Activated CD4-positive, alpha-beta T cell treated with anti-CD3 and anti-CD28 coated beads, Interleukin-2, amount 10 ng/mL, durations not matched to agents 7 days and 5 days (primary cell): ENCODE results near the gene VAV2. TPM values are rescaled to one million over a fixed set of nuclear protein-coding genes. Genes with fewer than 3 reads are reported as not detected.

Experiments
- CTCF ChIA-PET: fragments of 350-600 bp; sonication (Branson Sonifier 250); formaldehyde crosslinking; loops from one replicate; lab custom pipeline; 2021; ENCODE audit warnings: antibody characterized with exemption; lab: Charles Lee
- POLR2A ChIA-PET: fragments of 350-600 bp; sonication (Branson Sonifier 250); formaldehyde crosslinking; loops from one replicate; lab custom pipeline; 2021; ENCODE audit warnings: antibody characterized with exemption; lab: Charles Lee
- DNase-seq: peaks from one replicate; pipeline ENCODE4 v3.0.0-alpha.2; 2020
- H3K27ac Mint-ChIP-seq: one replicate; pipeline ENCODE4 v1.8.0; 2021; ENCODE audit warnings: mild to moderate bottlenecking, moderate library complexity, mixed read lengths
- H3K27me3 Mint-ChIP-seq: one replicate; pipeline ENCODE4 v1.8.0; 2021; ENCODE audit warnings: mixed read lengths
- H3K36me3 Mint-ChIP-seq: one replicate; pipeline ENCODE4 v1.8.0; 2021; ENCODE audit warnings: low read depth, mixed read lengths
- H3K4me1 Mint-ChIP-seq: one replicate; pipeline ENCODE4 v1.8.0; 2021; ENCODE audit warnings: mixed read lengths
- H3K4me3 Mint-ChIP-seq: one replicate; pipeline ENCODE4 v1.8.0; 2021; ENCODE audit warnings: mild to moderate bottlenecking, moderate library complexity, mixed read lengths
- H3K9me3 Mint-ChIP-seq: one replicate; pipeline ENCODE4 v1.8.0; 2021; ENCODE audit warnings: mixed read lengths
- total RNA-seq, 2 experiments: library from RNA; stranded (reverse); gene quantifications; one replicate each; pipeline ENCODE4 v1.2.3, GENCODE V29; 2021

The VAV2 gene, protein sequence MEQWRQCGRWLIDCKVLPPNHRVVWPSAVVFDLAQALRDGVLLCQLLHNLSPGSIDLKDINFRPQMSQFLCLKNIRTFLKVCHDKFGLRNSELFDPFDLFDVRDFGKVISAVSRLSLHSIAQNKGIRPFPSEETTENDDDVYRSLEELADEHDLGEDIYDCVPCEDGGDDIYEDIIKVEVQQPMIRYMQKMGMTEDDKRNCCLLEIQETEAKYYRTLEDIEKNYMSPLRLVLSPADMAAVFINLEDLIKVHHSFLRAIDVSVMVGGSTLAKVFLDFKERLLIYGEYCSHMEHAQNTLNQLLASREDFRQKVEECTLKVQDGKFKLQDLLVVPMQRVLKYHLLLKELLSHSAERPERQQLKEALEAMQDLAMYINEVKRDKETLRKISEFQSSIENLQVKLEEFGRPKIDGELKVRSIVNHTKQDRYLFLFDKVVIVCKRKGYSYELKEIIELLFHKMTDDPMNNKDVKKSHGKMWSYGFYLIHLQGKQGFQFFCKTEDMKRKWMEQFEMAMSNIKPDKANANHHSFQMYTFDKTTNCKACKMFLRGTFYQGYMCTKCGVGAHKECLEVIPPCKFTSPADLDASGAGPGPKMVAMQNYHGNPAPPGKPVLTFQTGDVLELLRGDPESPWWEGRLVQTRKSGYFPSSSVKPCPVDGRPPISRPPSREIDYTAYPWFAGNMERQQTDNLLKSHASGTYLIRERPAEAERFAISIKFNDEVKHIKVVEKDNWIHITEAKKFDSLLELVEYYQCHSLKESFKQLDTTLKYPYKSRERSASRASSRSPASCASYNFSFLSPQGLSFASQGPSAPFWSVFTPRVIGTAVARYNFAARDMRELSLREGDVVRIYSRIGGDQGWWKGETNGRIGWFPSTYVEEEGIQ
- total RNA-seq: 1 to 10 TPM; 6.2 TPM

DNA sequence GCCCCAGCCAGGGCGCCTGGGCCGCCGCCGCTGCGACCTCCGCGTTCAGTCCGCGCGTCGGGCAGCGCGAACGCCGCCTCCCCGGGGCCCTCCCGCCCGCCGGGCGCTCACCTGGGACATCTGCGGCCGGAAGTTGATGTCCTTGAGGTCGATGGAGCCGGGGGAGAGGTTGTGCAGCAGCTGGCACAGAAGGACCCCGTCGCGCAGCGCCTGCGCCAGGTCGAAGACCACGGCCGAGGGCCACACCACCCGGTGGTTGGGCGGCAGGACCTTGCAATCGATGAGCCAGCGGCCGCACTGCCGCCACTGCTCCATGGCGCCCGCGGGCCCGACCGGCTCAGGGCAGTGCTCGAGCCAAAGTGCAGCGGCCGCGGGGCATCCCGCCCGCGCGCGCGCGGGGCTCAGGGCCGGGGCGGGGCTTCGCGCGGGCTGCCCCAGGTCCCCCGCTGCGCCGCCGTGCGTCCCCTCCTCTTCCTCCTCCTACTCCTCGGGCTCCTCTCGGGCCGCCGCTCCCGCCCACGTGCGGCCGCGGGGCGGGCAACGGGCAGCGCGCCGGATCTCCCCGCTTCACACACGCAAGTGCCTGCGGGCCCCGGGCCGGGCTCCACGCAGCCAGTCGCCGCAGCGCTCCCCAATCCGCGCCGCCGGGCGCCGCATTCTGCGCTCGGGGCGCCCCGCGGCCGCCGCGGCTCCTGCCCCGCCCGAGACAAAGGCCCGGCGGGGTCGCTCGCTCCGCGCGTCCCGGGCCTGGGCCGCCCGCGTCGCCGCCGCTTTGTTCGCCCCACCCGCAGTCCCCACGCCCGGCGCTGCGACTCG is at the start of gene VAV2:
VAV2 (minus strand) TSS at position 361 of the 816 bp plus-strand sequence; CDS start at position 315, 46 bp downstream.
- Mint-ChIP-seq H3K9me3 (no peaks in the 10 kb centered on the region), H3K36me3 (no peaks in the 10 kb centered on the region), H3K27me3 (peaks cover 17% of the 10 kb centered on the region), H3K27ac (peak within 1 kb of the TSS; percentile 54), H3K4me3 (peak within 1 kb of the TSS; percentile 65), H3K4me1 (peaks cover 2% of the 10 kb centered on the region)
- POLR2A ChIA-PET: no interaction called here
- DNase-seq: peak; percentile 38
- CTCF ChIA-PET: no interaction called here

DNA sequence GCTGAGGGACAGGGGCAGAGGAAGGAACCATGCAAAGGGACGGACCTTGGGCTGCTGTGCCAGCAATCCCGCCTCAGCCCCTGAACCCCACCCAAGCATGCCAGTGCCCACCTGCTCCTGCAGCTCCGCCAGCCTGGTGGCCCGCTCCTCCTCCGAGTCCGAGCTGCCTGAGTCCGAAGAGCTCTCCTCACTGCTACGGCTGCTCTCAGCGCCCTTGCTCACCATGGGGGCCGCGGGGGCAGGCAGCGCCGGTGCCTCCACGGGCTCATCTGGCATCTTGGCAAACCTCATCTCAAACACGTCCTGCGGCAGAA is 49.5 kb upstream of the VAV2 start:
- ChIA-PET CTCF (no interaction called here), POLR2A (no interaction called here)
- Mint-ChIP-seq H3K27ac (no peak overlapping the region), H3K27me3 (no peaks in the 10 kb centered on the region), H3K9me3 (peaks cover 3% of the 10 kb centered on the region), H3K4me3 (no peak overlapping the region), H3K36me3 (peaks cover 38% of the 10 kb centered on the region), H3K4me1 (no peaks in the 10 kb centered on the region)
- no peak for DNase-seq

DNA sequence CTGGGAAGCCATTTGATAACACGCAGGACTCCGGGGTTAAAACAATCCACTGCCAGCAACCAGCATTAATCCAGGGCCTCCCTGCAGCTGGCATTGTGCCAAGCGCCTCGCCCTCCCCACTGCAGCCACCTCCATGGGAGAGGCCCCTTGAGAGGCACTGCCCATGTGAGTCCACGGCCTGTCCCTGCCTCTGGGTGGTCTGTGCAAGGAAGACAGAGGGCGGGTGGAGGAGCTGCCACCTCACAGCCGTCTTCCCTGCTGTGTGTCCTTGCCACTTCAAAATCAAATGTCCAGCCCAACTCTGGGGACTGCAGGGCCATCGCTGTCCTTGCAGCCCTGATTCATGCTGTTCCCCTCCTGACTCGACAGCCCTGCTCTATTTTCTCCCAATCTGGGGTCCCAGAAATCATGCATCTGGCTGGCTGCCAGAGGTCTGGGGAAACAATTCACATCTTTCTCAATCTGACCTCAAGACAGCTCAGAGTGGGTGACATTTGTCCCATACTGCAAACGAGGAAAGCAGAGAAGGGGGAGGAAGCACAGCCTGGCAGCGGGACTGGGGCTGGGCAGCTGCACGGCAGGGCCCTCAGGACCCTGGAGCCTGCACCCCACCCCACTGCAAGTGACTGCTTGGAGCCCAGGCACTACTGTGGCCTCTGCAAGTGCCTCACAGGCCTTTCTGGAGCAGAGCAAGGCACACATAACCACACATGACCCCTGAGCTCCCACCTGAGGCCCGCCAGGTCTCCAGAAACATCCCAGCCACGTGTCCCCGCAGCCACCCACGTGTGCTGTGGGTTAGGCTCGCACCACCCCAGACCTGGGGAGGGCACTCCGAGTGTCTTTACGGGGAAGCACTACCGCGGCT is 48.9 kb upstream of the VAV2 start:
- H3K27ac Mint-ChIP-seq: no peak overlapping the region
- CTCF ChIA-PET: no interaction called here
- POLR2A ChIA-PET: no interaction called here

DNA sequence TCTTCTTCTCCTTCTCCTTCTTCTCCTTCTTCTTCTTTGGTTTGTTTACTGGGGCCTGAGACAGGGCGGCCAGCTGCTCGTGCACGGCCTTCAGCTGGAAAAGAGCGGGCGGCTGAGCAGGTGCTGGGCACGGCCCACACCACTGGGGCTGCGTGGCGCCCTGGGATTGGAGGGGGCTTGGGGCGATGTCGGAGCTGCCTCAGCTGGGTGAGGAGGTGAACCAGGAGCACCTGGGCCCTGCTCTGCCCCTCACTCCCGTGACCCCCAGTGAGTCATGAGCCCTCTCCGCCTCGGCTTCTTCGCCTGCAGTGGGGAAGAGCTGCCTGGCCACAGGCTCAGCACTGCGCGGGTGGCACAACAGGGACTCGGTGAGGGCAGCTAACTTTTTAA is 48.0 kb upstream of the VAV2 start:
- POLR2A ChIA-PET: no interaction called here
- CTCF ChIA-PET: interaction anchor here (0.6 kb wide), 1 partner anchor 1154 kb away, joined by 3 read pairs; no protein-coding TSS in a partner anchor

More for the DNA sequence above, 48.9 kb upstream of the VAV2 start:
- H3K9me3 Mint-ChIP-seq: peaks cover 3% of the 10 kb centered on the region
- H3K4me3 Mint-ChIP-seq: no peak overlapping the region
- no peaks in the 10 kb centered on the region for H3K27me3 Mint-ChIP-seq
- H3K36me3 Mint-ChIP-seq: peaks cover 43% of the 10 kb centered on the region
- DNase-seq: no peak
- no peaks in the 10 kb centered on the region for H3K4me1 Mint-ChIP-seq

DNA sequence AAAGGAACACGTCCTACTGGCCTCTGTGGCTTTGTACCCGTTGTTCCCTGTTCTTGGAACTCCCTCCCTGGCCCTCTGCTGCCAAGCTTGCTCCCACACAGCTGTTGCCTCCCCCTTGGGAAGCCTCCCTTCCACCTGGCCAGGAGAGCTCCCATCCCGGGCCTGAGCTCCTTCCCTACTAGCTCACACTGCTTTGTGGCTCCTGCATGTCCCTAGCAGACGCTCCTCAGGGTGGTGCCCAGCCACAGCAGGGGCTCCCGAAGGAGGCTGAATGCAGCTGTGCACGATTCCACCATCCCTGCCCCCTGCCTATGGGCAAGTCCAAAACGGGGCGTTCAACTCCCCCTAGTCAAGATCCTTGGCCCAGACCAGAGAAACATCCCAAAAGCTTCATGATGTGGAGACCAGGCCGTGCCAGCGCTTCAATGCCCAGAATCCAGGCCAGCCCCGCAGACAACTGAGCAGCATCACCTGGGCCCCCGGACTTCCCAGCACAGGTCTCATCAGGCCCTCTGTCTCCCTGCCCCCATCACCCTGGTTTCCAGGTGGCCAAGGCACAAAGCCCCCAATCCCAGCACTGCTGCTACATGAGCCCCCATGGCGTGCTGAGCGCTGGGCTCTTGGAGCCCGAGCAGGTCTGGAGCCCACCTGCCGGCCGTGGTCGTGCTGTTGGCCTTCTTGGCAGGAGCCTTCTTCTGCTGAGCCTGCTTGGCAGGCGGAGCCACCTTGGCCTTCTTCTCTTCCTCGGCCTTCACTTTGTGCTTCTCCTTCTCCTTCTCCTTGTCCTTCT is 47.5 kb upstream of the VAV2 start:
- Mint-ChIP-seq H3K4me1 (no peaks in the 10 kb centered on the region), H3K27ac (no peak overlapping the region), H3K36me3 (peaks cover 46% of the 10 kb centered on the region), H3K27me3 (no peaks in the 10 kb centered on the region), H3K4me3 (no peak overlapping the region), H3K9me3 (peaks cover 3% of the 10 kb centered on the region)
- no peak for DNase-seq
- POLR2A ChIA-PET: no interaction called here
- CTCF ChIA-PET: interaction anchor here (0.6 kb wide), 1 partner anchor 1153 kb away, joined by 3 read pairs; no protein-coding TSS in a partner anchor

More for the DNA sequence above, 48.0 kb upstream of the VAV2 start:
- Mint-ChIP-seq H3K9me3 (peaks cover 3% of the 10 kb centered on the region), H3K4me3 (no peak overlapping the region), H3K36me3 (peaks cover 49% of the 10 kb centered on the region), H3K4me1 (no peaks in the 10 kb centered on the region), H3K27me3 (no peaks in the 10 kb centered on the region), H3K27ac (no peak overlapping the region)
- DNase-seq: no peak

DNA sequence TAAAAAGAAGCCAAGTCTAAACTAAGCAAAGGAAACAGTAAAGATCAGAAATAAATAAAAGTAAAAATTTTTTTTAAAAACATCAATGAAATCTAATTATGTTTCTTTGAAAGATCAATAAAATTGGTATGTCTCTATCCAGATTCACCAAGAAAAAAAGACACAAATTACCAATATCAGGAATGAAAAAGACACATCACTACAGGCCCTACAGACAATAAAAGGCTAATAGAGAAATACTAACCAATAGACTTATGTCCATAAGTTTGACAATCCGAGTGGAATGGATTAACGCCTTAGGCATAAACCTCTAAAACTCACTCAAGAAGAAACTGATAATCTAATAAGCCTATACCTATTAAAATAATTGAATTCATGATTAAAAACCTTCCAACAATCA is 45.5 kb upstream of the VAV2 start:
- POLR2A ChIA-PET: no interaction called here
- no peak for DNase-seq
- Mint-ChIP-seq H3K4me3 (no peak overlapping the region), H3K27me3 (no peaks in the 10 kb centered on the region), H3K9me3 (peaks cover 3% of the 10 kb centered on the region), H3K4me1 (no peaks in the 10 kb centered on the region), H3K27ac (no peak overlapping the region), H3K36me3 (peaks cover 54% of the 10 kb centered on the region)
- CTCF ChIA-PET: no interaction called here

DNA sequence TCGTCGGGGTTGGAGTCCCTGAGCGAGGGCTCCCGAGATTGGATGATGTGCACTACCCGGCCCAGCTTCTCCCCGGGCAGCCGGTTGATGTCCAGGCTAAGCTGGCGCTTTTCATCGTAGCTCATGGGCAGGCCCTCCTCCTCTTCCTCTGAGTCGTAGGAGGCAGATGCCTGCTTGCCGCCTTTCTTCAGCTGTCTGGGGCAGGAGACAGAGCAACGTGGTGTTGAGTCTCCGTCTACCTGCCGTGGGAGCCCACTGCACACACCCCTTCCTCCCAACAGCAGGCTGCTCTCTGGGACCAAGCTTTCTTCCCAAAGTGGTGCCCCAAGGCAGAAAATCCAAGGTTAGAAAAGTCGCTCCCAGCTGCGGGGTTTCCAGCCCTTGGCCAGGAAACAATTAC is 44.0 kb upstream of the VAV2 start:
- H3K27ac Mint-ChIP-seq: no peak overlapping the region
- ChIA-PET POLR2A (no interaction called here), CTCF (interaction anchor here (0.5 to 1.2 kb wide), 2 partner anchors 11 to 110 kb away, joined by 3 to 5 read pairs; no protein-coding TSS in a partner anchor)
- H3K36me3 Mint-ChIP-seq: peaks cover 54% of the 10 kb centered on the region
- H3K27me3 Mint-ChIP-seq: no peaks in the 10 kb centered on the region
- peaks cover 3% of the 10 kb centered on the region for H3K9me3 Mint-ChIP-seq
- H3K4me3 Mint-ChIP-seq: no peak overlapping the region
- no peak for DNase-seq
- no peaks in the 10 kb centered on the region for H3K4me1 Mint-ChIP-seq

DNA sequence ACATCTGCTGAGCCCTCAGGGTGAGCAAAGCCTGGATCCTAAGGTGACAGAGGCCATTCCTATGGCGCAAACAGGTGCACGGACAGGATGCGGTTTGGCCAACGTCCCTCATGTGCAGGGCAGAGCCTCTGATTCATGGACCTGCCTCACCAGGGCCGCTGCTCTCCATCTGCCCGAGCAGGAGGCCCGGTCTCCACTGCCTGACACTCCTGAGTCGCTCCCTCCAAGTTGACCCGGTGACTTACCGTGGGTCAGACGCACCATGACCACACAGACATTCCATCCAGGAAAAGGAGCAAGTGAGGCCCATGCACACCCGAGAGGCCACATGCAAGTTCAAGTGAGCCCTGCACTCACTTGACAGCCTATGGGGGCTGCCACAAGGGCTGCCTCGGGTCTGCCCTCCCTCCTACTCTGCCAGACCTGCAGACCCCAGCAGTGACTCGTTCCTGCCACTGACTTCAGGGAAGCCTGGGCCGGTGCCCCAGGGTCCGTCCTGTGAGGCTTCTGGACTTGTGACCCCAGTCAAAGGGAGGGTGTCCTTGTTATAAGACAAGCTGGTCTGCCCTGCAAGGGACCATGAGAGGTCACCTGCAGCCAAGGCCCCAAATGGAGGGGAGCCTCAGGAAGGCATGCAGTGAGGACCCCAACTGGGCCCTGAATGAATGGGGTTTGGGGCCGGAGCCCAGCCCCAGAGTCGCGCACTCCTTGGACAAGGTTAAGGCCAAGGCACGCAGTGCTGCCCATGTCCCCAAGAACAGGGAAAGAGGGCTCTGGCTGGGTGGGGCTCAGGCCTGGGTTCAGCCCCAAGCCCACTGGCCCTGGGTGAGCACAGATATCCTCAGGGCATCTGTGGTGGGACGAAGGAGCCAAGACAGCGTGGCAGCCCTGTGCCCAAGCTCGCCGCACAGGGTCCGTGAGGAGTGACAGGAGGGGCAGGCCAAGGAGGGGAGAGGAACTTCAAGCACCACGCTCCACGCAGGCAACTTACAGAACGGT is 43.2 kb upstream of the VAV2 start:
- Mint-ChIP-seq H3K27ac (no peak overlapping the region), H3K4me3 (no peak overlapping the region), H3K27me3 (no peaks in the 10 kb centered on the region), H3K4me1 (no peaks in the 10 kb centered on the region), H3K36me3 (peaks cover 50% of the 10 kb centered on the region), H3K9me3 (peaks cover 3% of the 10 kb centered on the region)
- ChIA-PET POLR2A (no interaction called here), CTCF (interaction anchor here (0.5 to 1.2 kb wide), 2 partner anchors 11 to 110 kb away, joined by 3 to 5 read pairs; no protein-coding TSS in a partner anchor)
- DNase-seq: no peak

DNA sequence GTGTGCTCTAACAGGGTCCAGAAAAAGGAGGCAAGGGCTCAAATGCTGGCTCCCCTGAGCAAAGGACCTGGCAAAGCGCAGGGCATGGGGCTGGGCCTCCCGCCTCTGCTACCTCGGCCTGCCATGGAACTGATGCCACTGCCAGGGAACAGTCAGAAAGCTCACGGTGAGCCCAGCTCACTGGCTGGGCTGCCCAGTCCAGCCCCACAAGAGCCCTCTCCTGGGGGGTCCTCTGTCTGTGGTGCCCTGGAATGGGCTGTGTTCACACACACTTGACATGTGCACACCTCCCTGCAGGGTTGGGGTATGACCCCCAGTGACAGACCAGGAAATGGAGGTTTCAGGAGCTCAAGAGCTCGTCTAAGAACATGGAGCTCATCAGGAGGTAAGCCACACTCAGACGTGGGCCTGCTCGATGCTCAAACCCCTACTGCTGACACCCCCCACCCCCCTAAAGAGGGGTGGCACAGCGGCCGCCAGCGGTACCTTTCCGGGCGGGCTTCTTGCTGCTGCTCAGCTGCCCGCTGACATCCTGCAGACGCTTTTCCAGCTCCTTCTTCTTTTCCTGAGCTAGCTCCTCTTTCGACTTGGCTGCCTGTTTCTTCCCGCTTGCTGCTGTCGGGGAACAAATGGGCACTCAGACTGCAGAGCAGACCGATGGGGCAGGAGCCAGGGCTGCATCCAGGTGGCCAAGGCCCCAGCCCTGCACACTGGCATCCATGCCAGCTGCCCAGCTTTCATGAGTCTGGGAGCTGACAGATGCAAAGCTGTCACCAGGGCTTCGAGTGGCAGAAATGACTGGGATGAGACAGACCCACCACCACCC is 42.3 kb upstream of the VAV2 start:
- CTCF ChIA-PET: no interaction called here
- peaks cover 40% of the 10 kb centered on the region for H3K36me3 Mint-ChIP-seq
- no peaks in the 10 kb centered on the region for H3K4me1 Mint-ChIP-seq
- no peaks in the 10 kb centered on the region for H3K27me3 Mint-ChIP-seq
- POLR2A ChIA-PET: no interaction called here
- H3K9me3 Mint-ChIP-seq: peaks cover 3% of the 10 kb centered on the region
- no peak for DNase-seq
- no peak overlapping the region for H3K4me3 Mint-ChIP-seq
- H3K27ac Mint-ChIP-seq: no peak overlapping the region
